OCI-LY7 (cell line): Measurements from ENCODE around the gene AMMECR1. TPM values are rescaled to one million over a fixed set of nuclear protein-coding genes. Genes with fewer than 3 reads are reported as not detected.

Source experiments
- BruUV-seq: library from RNA; stranded (reverse); fragments of 400-500 nt; replicated peaks from 2 replicates; lab custom pipeline; 2021; lab: Mats Ljungman, UMichigan
- CTCF ChIA-PET: fragments of 300-600 bp; sonication (Branson Sonifier 250); formaldehyde crosslinking; loops from one replicate; lab custom pipeline; 2022; ENCODE audit warnings: antibody characterized with exemption; ENCODE audit not compliant: unreplicated experiment; lab: Charles Lee
- POLR2A ChIA-PET: fragments of 300-600 bp; sonication (Branson Sonifier 250); formaldehyde crosslinking; loops from one replicate; lab custom pipeline; 2022; ENCODE audit warnings: antibody characterized with exemption; lab: Charles Lee
- DNase-seq: peaks from one replicate; pipeline ENCODE4 v3.0.0-alpha.2; 2015; ENCODE audit warnings: low spot score
- H2AFZ ChIP-seq: fragments of 200-600 bp; sonication (generic), shearing (Covaris generic); 2 replicates; pipeline ENCODE4 v1.6.1; 2014; ENCODE audit warnings: mild to moderate bottlenecking, antibody characterized with exemption, low read length, moderate library complexity
- H3K27ac ChIP-seq: fragments of 200-600 bp; sonication (generic); 2 replicates; pipeline ENCODE4 v1.5.1; 2014; ENCODE audit warnings: mixed run types, low read depth, mild to moderate bottlenecking, moderate library complexity, low read length, inconsistent platforms; ENCODE audit not compliant: poor library complexity, severe bottlenecking
- H3K36me3 ChIP-seq: fragments of 200-600 bp; sonication (generic); 2 replicates; pipeline ENCODE4 v1.6.1; 2014; ENCODE audit warnings: mild to moderate bottlenecking, antibody characterized with exemption, low read length, moderate library complexity, mixed read lengths; ENCODE audit not compliant: insufficient read depth
- H3K4me1 ChIP-seq: fragments of 200-600 bp; sonication (generic); 2 replicates; pipeline ENCODE4 v1.5.1; 2014; ENCODE audit warnings: mild to moderate bottlenecking, low read length; ENCODE audit not compliant: insufficient read depth, poor library complexity, severe bottlenecking
- H3K4me2 ChIP-seq: fragments of 200-600 bp; sonication (generic); 2 replicates; pipeline ENCODE4 v1.6.1; 2014; ENCODE audit warnings: mild to moderate bottlenecking, low read length
- H3K4me3 ChIP-seq: fragments of 200-600 bp; sonication (generic); 2 replicates; pipeline ENCODE4 v1.5.1; 2014; ENCODE audit warnings: mild to moderate bottlenecking, low read depth, low read length; ENCODE audit not compliant: poor library complexity, severe bottlenecking
- H3K79me2 ChIP-seq: fragments of 200-600 bp; sonication (generic); 2 replicates; pipeline ENCODE4 v1.6.1; 2016; ENCODE audit warnings: low read depth, mild to moderate bottlenecking, low read length, moderate library complexity, mixed read lengths; ENCODE audit not compliant: insufficient read depth
- H3K9me2 ChIP-seq: fragments of 200-600 bp; sonication (generic); 2 replicates; pipeline ENCODE4 v1.6.1; 2016; ENCODE audit warnings: mild to moderate bottlenecking, low read length, mixed read lengths; ENCODE audit not compliant: insufficient read depth
- H3K9me3 ChIP-seq: fragments of 200-600 bp; sonication (generic); 2 replicates; pipeline ENCODE4 v1.6.1; 2014; ENCODE audit warnings: mild to moderate bottlenecking, mixed run types, low read length, mixed read lengths
- H4K20me1 ChIP-seq: fragments of 200-600 bp; sonication (generic); 2 replicates; pipeline ENCODE4 v1.6.1; 2014; ENCODE audit warnings: mild to moderate bottlenecking, antibody characterized with exemption, low read length, moderate library complexity, mixed read lengths; ENCODE audit not compliant: insufficient read depth
- CTCF ChIP-seq: fragments of 200-600 bp; sonication (generic); conservative IDR thresholded peaks from 2 replicates; pipeline ENCODE4 v1.5.1; 2014; ENCODE audit warnings: mild to moderate bottlenecking, antibody characterized with exemption, low read length, moderate library complexity, mixed read lengths
- EZH2phosphoT487 ChIP-seq: fragments of 200-600 bp; sonication (generic); IDR thresholded peaks from 2 replicates; pipeline ENCODE4 v1.6.1; 2018; ENCODE audit warnings: low read depth, borderline replicate concordance, mild to moderate bottlenecking, mixed run types, antibody characterized with exemption, low read length, moderate library complexity, mixed read lengths
- intact Hi-C: fragments of 100-400 bp; cut with micrococcal nuclease; formaldehyde crosslinking; loops from one replicate; pipeline ENCODE4 v1.10.0; 2022; ENCODE audit not compliant: unreplicated experiment
- total RNA-seq, 2 experiments: library from RNA; depleted of rRNA in 1 of 2; stranded (reverse); fragments of >200 nt in 1 of 2; shearing (Covaris generic) in 1 of 2; gene quantifications; 2 replicates each; pipeline ENCODE4 v1.2.3, GENCODE V29; 2014 to 2022

The AMMECR1 gene
- total RNA-seq, 2 experiments from 2014 or later, result 19.1 to 32.3 TPM

DNA sequence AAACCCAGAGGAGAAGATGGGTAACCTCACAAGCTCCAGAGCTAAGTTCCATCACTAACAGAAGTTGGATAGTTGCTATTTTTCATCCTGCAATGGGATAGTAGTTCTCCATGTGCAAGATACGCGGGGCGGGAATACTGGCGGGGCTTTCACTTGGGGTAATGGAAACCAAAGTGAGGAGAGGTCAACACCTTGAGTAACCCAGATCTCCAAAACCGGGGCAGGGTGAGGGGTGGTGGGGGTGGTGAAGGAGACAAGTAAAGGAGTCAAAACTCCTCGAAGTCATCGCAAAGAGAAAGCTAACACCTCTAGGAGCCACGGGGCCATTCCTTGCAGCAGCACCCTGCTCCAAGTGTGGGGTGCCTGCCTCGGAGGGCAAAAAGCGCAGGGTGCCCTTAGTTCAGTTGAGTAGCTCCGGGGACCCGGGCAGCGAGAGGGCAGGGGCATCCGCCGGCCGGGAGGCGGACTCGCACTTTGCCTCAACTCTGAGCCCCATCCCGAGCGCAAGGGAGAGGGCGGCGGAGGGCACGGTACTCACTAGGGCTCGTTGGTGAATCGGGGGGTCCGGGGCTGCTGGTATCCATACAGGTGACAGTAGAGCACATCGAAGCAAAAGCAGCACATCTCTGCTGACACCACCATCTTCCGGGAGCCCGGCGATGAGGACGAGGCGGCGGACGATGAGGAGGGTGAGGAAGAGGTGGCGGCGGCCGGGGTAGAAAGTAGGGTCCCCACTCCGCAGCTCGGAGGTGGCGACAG is 645 bp downstream of the AMMECR1 start:
- DNase-seq, result peak; percentile 37
- no peaks in the 10 kb centered on the region for H3K9me3 ChIP-seq
- peak overlapping the region; percentile 76 for H3K27ac ChIP-seq
- CTCF ChIA-PET, result interaction anchor here (1.3 kb wide), 1 partner anchor 23 kb away, joined by 3 read pairs; no protein-coding TSS in a partner anchor
- no TSS peak for BruUV-seq
- peaks cover 51% of the 10 kb centered on the region for H3K79me2 ChIP-seq
- H2AFZ ChIP-seq, result peak overlapping the region; percentile 74; the same call in 1 of the 2 replicates
- TF ChIP-seq EZH2phosphoT487 (no peak), CTCF (no peak)
- H3K36me3 ChIP-seq, result no peaks in the 10 kb centered on the region
- peak overlapping the region; percentile 91 for H3K4me2 ChIP-seq
- POLR2A ChIA-PET, result interaction anchor here (0.7 to 2.3 kb wide), 4 partner anchors 11 to 167 kb away, joined by 3 to 6 read pairs (median 4); no protein-coding TSS in a partner anchor
- peaks cover 20% of the 10 kb centered on the region; the same call in 1 of the 2 replicates for H4K20me1 ChIP-seq
- H3K4me3 ChIP-seq, result peak overlapping the region; percentile 91
- no peaks in the 10 kb centered on the region for H3K9me2 ChIP-seq
- intact Hi-C loops, result loop anchor here (5.0 kb wide), 1 partner anchor 150 kb away; no protein-coding TSS in a partner anchor
- H3K4me1 ChIP-seq, result peaks cover 63% of the 10 kb centered on the region

DNA sequence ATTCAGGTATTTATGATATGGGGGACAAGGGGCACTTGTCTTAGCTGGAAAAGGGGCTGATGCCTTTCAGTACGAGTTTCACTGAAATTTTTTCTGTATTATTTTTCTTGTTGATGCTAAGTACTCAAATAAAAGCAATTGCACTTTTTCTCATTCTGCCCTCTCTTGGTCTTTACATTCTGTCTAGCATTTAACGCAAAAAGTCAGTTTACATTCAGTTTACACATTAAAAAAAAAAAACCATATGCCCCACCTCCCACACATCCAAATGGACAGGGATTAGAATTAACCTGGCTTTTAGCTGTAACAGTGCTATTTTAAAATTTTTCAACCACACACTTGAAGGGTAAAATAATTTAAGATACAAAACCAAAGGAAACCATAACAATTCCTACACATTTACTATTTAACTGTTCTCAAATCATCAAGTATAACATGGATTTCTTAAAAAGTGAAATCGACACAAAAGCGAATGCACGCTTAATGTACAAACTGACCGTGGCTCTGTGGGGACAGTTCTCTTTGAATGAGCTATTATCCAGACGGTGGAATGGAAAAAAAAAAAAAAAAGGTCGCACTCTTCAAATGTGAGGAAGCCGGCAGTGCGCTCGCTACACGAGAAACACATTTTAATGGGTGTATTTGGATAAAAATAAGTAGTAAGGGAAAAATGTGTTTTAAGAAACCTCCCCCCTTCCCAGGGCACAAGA is 1.4 kb downstream of the AMMECR1 start:
- POLR2A ChIA-PET, result interaction anchor here (0.7 to 2.3 kb wide), 4 partner anchors 11 to 166 kb away, joined by 3 to 6 read pairs (median 4); no protein-coding TSS in a partner anchor
- H2AFZ ChIP-seq, result no peak overlapping the region
- H3K9me3 ChIP-seq, result no peaks in the 10 kb centered on the region
- DNase-seq, result no peak
- no peaks in the 10 kb centered on the region for H3K36me3 ChIP-seq
- CTCF ChIA-PET, result interaction anchor here (1.1 to 1.3 kb wide), 2 partner anchors 22 to 85 kb away, joined by 3 read pairs; no protein-coding TSS in a partner anchor
- TSS peak; percentile 72 for BruUV-seq
- no peak overlapping the region for H3K27ac ChIP-seq
- TF ChIP-seq EZH2phosphoT487 (no peak), CTCF (no peak)
- intact Hi-C loops, result loop anchor here (5.0 kb wide), 1 partner anchor 149 kb away; no protein-coding TSS in a partner anchor
- H3K9me2 ChIP-seq, result no peaks in the 10 kb centered on the region
- peaks cover 20% of the 10 kb centered on the region; the same call in 1 of the 2 replicates for H4K20me1 ChIP-seq
- H3K4me3 ChIP-seq, result peak overlapping the region; percentile 91
- H3K79me2 ChIP-seq, result peaks cover 58% of the 10 kb centered on the region
- H3K4me1 ChIP-seq, result peaks cover 58% of the 10 kb centered on the region
- H3K4me2 ChIP-seq, result peak overlapping the region; percentile 91
